DMS114 treated with DMSO at 0.1 percent for 48 hours (cell line): ENCODE results near the gene GP9.
"Not testable (repeated sequence)": the region's sequence is repeated elsewhere in the genome, so short reads cannot be mapped to it uniquely, and the experiment has no call there.

Experiments used
- DNase-seq: peaks from one replicate; lab custom pipeline; 2025; ENCODE audit not compliant: unreplicated experiment; lab: John Stamatoyannopoulos, UW

Gene GP9

DNA sequence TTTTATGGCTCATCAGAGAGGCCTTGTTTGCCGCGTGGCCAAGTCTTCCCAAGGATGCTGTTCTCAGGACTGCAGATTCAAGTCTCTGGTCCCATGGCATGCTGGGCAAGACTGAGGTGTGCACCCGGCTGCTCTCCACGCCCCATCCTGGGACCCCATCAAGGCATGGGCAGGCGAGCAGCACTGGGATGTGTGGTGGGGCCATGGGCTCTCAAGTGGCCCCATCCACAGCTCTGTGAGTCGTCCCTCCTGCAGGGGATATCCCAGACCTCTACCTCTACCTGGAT, 13.1 kb upstream of the GP9 start:
- no peak for DNase-seq

DNA sequence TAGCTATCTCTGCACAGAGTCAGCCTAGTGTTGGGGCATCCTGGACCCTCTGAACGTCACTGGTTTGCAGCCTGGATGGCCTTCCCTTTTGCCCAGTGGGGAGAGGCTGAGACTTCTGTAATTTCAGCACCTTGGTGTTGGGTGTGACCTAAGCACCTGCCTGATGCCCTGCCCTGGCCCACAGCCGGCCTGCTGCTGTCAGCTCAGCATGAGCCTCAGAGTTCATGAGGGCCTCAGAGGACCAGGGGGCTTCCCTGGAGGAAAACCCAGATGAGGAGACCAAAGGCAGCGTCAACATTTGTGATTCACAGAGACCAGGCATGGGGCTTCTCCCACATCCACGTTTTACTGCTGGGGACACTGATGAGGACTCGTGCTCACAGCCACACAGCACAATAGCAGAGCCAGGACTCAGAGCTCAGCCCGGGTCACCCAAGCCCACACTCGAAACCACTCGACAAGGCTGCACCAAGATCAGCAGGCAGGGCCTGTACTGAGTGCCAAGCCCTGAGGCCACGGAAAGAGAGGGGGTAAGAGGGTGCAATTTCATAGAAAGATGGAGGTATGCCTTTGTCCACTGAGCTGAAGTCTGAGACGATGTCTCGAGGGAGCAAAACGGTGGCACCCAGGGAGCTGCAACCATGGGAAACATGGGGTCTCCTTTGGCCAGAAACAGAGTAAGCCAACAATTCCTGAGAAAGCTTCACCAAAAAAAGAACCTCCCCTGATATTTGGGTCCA, 9.9 kb upstream of the GP9 start:
- DNase-seq: no peak

DNA sequence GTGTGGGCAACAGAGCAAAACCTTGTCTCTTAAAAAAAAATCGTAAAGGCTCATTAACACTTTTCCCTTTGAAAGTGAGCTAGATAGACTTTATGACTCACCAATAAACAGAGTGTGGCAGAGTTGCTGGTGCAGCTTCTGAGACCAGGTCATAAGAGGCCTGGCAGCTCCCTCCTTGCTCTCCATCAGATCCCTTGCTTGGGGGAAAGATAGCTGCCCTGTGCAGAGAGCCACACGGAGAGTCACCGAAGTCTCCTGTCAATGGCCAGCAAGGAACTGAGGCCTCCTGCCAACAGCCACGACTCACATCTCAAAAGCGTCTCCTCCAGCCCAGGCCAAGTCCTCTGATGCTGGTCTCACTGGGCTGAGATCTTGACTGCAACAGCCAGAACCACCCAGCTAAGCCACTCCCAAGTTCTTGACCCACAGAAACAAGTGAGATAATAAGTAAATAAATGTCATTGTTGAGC, 8.7 kb upstream of the GP9 start:
- DNase-seq: no peak

DNA sequence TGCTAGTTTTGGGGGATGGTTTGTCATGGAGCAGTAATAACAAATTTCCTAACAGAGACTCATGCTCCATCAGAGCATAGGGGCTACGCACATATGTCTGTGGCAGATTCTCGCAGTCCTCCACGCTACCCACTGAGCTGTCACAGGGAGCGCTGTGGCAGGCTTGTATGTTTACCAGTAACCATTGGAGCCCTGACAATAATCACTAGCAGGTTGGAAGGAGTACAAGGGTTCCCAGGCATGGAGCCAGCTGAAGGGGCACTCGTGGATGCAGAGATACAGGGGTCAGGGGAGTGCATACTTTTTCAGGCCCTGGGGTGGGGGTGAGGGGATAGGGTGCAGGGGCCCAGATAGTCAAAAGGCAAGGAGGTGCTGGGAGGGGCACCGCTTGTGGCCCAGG, 7.9 kb upstream of the GP9 start:
- no peak for DNase-seq

DNA sequence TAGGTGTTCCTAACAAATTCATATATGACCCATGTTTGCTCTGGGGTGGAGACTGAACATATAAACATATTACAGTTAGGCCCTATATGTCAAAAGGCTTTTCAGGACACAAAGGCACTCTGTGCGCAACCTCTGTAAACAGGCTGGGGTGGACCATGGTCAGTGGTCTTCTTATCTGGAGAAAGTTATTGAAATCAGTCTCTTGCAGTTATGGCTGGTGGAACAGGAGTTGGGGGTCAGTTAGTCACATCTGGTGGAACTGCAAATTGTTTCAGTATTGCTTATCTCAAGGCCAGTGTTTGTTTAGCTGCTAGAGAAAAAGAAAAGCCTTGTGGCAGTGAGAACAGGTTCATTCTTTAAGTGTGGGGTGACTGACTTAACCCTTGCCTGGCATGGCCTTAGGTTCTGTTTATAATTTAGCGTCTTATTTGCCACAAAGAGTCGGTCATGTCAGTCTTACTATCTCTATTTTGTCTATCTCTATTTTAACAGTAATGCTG, 5.9 kb upstream of the GP9 start:
- no peak for DNase-seq

DNA sequence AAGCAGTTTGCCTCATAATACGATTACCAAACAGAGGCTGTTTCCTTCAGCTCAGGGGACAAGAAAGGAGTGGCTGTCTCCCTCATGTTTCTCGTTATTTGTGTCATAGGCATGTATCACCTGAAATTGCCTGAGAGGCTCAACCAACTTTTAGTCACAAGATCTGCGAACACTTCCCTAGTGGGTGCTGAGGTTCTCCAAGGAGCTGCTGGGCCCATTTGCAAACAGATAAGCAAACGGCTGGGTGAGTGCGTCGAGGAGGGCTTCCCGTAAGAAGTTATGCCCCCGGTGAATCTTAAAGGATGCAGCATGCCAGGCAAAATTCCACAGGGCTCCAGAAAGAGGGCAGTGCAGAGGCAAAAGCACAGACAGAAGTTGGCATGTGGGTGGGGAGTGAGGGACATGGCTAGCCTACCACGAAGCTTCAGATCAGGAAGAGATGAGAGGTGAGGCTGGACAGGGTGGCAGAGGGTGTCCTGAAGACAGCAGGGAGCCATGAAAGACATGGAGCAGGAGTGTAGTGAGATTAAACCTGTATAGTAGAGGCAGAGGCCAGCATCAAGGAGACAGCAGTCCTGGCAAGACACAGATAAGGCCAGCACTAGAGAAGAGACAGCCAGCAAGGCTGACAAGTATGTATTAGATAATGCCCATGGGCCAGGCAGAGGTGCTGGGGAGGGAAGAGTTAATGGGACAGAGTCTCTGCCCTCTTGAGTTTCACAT, 4.0 kb upstream of the GP9 start:
- no peak for DNase-seq

DNA sequence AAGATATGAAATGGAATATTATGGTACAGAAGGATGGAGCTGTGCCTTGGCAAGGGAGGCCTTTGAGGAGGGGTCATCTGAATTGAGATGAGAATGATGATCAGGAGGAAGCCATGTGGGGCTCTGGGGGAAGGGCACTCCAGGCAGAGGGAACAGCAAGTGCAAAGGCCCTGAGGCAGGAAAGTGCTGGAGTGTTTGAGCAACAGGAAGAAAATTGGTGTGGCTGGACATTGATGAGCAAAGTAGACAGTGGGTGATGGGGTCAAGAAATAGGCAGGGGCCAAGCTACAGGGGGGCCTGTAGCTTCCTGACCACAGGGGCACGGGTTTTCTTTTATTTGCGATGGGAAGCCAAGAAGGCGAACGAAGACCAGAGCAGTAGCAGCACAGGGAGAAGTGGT, 3.3 kb upstream of the GP9 start:
- DNase-seq: no peak

DNA sequence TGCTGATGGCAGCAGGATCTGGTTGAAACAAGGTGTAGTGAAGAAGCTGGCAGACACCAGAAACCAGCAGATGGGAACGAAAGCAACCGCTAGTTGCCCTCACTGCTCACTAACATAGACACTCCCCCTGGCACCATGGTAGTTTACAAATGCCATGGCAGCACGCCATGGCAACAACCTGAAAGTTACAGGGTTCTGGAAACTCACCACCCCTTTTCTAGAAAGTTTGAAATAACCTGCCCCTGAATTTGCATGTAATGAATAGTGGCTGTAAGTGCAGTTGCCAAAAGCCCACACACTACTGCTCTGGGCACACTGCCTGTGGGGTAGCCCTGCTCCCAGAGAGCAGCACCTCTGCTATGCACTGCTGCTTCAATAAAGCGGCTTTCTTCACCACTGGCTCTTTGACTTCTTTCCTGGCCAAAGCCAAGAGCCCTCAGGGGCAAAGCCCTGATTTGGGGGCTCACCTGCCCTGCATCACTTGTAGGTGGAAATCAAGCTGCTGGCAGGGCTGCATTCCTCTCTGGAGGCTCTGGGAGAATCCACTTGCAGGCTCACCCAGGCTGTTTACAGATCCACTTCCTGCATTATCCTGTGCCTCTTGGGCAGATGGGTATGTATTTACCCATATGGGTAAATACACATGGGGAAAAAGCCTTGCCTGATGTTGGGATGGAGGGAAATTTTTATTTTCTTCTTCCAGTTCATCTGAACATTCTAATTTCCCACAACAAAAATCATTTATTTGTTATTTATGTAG, 2.0 kb upstream of the GP9 start:
- DNase-seq: no peak

DNA sequence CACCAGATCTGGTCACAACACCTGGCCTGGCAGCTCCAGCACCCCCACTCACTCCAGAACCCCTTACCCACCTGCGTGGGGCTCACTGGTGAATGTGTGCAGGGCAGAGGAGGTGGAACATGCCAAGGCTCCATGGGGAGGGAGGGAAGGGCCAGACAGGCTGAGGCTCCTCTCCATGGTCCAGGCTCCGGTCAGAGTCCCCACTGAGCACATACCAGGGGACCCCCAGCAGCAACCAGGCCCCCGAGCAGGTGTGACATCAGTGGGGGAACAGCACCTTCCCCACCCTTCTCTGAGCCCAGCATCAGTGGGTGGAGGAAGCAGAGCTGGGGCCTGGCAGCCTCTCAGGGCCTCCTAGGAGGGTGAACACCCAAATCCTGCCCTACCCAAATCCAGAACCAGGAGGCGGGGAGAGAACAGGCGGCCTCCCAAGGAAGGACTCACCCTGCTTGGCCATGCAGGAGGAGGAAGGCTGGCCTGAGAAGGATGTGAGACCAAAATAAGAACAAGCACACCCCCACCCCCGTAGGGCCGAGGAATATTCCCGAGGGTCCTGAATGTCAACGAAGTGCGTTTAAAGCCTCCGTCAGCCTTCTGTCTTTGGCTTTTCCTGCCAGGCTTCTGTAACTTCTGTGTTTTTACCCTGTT, 1.1 kb upstream of the GP9 start:
- no peak for DNase-seq

DNA sequence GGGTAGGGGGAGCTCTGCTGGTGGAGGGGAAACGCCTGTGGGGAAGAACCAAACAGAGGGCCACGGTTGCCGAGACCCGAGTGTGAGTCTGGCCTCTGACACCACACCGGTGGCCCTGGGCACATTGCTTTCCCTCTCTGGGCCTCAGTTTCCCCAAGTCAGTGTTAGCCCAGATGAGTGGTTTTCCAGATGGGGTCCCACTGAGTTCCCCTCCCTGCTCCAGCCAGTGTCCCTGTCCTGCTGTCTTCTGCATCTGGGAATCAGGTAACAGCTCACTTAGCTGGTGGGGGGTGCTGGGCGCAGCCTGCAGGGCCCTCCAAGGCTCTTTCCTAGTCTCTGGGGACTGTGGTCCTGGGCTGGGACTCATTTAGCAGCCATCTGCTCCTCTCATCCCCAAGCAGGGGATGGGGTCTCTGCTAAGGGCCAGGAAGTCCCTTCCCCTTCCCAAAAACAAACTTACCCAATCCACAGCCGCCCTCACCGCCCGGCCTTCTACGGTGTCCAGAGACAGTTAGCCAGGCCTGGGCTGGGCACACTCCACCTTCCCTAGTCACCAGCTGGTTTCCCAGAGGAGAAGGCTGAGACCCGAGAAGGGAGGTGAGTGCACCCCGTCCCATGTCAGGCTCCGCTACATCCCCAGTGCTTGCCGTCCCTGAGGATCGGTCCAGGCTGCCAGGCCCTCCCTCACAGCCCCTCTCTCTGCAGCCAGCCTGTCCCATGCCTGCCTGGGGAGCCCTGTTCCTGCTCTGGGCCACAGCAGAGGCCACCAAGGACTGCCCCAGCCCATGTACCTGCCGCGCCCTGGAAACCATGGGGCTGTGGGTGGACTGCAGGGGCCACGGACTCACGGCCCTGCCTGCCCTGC, 676 bp downstream of the GP9 start:
- no peak for DNase-seq

DNA sequence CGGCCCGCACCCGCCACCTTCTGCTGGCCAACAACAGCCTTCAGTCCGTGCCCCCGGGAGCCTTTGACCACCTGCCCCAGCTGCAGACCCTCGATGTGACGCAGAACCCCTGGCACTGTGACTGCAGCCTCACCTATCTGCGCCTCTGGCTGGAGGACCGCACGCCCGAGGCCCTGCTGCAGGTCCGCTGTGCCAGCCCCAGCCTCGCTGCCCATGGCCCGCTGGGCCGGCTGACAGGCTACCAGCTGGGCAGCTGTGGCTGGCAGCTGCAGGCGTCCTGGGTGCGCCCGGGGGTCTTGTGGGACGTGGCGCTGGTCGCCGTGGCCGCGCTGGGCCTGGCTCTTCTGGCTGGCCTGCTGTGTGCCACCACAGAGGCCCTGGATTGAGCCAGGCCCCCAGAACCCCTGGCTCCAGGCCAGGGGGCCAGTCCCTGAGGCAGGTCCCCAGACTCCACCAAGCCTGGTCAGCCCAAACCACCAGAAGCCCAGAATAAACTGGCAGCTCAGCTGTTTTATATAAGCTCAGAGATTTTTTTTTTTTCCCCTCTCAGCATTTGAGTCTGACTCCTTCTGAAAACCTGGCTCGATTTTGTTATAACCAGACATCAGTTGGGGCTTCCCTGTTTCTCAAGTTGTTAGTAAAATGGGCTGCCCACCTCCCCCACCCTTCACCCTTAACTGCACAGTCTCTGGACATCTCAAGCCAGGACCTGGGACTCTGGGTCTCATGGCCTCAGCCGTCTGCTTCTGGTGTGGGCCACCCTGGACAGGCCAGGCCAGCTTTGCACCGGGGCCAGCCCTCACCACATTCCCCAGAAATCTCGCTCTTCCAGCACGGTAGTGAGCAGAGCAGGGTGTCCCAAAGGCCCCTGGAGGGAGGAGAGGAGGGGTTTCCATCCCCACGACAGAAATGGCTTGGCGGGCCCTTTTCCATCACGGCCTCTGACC, 1.6 kb downstream of the GP9 start:
- no peak for DNase-seq

DNA sequence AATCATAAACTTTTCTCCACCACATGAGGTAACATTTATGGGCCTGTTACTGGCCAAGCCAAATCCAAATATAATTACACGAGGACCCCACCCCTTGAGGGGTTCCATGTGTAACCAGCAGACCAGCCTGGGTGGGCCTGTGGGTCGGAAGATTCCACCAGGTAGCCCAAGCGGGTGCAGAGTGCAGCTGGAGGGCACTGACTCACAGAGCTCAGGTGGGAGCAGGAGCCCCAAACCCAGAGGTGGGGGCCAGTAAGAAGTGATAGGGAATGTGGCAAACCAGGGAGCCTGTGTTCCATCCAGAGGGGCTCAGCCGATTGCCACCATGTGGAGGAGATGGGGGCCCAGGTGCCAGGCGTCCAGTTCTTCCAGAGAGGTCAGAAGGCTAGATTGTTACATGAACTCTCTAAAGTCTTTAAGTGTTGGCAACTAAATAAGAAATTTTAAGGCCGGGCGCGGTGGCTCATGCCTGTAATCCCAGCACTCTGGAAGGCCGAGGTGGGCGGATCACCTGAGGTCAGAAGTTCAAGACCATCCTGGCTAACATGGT, 2.6 kb downstream of the GP9 start:
- DNase-seq: no peak

DNA sequence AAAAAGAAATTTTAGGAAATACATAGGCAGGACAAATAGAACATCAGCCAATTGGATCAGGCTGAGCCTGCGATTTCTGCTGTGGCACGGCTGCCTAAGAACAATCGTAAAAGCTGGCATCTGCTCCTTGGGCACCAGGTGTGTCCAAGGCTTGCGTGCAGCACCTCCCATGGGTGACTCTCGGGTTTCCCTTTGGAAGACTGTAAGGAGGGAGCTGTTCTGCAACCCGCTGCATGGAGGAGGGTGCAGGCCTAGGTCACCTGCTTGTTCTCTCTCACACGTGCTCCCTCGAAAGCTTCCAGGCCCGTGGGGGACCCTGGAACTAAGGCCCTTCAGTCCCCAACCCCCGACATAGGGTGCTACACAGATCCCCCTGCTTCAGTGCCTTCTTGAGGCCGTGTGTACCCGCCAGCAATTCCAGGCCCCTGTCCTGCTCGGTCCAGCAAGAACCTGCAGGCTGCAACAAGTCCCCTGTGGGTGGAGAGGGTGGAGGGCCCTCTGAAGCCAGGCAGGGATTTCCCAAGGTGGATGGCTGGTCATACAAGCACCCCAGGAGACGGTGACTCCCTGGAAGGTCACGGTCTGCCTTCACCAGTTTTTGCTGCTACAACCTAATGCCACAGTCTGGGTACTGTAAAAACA, 3.4 kb downstream of the GP9 start:
- DNase-seq: no peak

DNA sequence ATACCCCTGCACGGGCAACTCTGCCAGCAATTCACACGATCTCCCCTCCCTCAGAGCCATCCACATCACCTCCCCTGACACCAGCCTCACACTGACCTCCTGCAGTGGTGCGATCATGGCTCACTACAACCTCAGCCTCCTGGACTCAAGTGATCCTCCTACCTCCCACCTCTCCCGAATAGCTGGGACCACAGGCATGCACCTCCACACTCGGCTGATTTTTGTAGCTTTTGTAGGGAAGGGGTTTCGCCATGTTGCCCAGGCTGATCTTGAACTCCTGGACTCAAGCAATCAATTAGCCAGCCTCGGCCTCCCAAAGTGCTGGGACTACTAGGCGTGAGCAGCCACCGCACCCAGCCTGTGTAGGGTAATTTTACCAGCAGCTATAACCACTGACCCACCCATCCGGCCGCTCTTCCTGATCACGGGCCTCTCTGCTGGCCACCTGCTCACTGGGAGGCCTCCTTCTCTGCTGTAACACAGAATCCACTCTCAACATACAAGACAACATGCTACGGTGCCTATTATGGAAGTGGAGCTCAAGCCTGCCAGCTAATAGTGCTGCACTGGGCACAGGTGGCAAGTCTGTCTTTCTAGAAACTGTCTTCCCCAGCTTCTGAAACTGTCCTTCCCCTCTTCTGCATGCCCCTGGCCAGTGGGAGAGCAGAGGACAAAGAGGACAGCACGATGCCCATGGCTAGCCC, 4.6 kb downstream of the GP9 start:
- no peak for DNase-seq

DNA sequence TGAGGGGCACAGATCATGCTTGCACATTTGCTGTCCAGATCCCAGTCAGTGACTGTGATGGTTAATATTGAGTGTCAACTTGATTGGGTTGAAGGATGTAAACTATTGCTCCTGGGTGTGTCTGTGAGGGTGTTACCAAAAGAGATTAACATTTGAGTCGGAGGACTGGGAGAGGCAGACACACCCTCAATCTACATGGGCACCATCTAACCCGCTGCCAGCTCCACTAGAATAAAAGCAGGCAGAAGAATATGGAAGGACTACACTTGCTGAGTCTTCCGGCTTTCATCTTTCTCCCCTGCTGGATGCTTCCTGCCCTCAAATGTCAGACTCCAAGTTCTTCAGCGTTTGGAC, 5.1 kb downstream of the GP9 start:
- DNase-seq: no peak

DNA sequence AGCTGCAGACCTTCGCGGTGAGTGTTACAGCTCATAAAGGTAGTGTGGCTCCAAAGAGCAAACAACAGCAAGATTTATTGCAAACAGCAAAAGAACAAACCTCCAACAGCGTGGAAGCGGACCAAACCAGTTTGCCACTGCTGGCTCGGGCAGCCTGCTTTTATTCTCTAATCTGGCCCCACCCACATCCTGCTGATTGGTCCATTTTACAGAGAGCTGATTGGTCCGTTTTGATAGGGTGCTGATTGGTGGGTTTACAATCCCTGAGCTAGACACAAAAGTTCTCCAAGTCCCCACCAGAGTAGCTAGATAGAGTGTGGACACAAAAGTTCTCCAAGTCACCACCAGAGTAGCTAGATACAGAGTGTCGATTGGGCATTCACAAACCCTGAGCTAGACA, 7.1 kb downstream of the GP9 start:
- not testable (repeated sequence) for DNase-seq

DNA sequence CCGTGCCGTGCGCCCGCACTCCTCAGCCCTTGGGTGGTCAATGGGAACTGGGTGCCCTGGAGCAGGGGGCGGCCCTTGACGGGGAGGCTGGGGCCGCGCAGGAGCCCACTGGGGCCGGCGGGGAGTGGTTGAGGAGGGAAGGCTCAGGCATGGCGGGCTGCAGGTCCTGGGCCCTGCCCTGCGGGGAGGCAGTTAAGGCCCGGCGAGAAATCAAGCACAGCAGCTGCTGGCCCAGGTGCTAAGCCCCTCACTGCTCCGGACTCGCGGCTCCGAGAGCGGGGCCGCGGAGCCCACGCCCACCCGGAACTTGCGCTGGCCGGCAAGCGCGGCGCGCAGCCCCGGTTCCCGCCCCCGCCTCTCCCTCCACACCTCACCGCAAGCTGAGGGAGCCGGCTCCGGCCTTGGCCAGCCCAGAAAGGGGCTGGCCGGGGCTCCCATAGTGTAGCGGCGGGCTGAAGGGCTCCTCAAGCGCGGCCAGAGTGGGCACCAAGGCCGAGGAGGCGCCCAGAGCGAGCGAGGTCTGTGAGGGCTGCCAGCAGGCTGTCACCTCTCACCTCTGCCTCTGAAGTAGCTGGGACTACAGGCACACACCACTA, 7.8 kb downstream of the GP9 start:
- DNase-seq: no peak
